DMS79 (cell line): ENCODE results near the gene DUSP9.

Source experiments
- DNase-seq: peaks from one replicate; lab custom pipeline; 2025; lab: John Stamatoyannopoulos, UW

The DUSP9 gene

DNA sequence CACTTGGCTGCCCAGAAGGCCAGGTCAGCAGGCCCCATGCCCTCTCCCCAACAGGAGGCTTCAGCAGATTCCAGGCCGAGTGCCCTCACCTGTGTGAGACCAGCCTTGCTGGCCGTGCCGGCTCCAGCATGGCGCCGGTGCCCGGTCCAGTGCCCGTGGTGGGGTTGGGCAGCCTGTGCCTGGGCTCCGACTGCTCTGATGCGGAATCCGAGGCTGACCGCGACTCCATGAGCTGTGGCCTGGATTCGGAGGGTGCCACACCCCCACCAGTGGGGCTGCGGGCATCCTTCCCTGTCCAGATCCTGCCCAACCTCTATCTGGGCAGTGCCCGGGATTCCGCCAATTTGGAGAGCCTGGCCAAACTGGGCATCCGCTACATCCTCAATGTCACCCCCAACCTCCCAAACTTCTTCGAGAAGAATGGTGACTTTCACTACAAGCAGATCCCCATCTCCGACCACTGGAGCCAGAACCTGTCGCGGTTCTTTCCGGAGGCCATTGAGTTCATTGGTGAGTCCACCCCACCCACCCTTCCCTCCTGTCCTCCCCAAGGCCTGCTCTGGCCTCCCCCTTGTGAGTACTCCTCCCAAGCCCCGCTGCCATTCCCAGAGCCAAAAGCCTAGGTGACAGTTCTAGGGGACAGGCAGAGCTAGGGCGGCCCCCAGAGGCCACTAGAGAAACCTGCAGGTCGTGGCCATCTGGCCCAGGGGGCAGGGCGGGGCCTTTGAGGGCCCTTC, 2.3 kb downstream of the DUSP9 start:
- DNase-seq = no peak

DNA sequence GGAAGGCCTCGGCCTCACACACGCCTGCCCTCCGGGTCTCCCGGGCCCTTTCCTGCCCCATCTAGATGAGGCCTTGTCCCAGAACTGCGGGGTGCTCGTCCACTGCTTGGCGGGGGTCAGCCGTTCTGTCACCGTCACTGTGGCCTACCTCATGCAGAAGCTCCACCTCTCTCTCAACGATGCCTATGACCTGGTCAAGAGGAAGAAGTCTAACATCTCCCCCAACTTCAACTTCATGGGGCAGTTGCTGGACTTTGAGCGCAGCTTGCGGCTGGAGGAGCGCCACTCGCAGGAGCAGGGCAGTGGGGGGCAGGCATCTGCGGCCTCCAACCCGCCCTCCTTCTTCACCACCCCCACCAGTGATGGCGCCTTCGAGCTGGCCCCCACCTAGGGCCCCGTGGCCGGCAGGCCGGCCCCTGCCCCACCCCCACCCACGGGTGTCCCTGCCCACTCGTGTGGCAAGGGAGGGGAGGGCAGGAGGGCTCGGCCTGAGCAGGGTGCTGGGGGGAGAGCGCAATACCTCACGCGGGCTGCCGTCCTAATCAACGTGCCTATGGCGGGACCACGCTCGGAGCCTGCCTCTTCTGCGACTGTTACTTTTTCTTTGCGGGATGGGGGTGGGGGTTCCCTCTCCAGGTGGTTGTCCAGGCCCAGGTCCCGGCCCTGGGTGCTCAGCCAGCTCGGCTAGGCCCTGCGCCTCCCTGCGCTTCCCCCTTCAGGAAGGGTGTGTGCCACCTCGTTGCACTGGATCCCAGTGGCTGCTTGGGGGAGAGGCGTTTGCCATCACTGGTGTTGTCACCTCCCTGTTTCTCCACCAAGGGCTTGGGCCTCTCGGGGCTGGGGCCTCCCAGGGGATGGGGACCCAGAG, 3.1 kb downstream of the DUSP9 start:
- no peak for DNase-seq

DNA sequence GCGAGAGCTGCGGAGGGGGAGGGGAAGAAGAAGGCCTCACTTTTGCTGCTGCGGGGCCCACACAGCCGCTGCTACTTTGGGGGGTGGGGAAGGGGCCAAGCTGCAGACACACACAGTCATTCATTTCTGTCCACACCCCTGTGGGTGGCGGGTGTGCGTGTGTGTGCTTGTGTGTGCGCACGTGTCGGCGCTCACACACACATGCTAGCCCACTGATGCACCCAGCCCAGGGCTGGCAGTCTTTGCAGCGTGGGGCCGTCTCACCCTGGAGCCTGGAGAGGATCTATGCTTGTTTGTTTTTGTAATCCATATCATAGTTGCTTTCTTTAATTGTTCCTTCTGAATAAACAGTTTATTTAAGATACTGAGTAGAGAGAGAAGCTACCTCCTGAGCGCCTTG, 4.0 kb downstream of the DUSP9 start:
- DNase-seq = no peak

DNA sequence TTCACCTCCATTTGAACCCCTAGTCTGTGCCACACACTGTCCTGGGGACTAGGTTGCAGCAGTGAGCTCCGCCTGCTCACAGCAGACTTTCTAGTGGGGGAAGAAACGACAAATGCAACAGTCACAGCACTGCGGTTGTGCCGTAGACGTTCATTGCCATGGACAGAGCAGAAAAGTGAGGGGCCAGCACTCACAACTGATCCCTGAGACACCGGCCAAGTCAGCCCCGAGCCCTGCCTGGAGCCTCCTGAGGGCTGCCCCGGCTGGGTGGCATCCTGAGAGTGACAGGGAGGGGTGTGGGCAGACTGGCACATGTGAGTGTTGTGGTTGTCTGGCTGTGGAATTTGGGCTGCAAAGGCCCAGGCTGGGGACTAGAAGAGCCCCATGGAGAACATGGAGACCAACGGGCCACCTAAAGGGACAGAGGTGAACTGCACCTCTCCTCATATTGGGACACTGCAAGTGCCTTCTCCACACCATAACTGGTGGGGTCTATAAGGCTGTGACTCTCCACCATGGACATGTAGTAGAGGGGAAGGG, 4.6 kb downstream of the DUSP9 start:
- no peak for DNase-seq

DNA sequence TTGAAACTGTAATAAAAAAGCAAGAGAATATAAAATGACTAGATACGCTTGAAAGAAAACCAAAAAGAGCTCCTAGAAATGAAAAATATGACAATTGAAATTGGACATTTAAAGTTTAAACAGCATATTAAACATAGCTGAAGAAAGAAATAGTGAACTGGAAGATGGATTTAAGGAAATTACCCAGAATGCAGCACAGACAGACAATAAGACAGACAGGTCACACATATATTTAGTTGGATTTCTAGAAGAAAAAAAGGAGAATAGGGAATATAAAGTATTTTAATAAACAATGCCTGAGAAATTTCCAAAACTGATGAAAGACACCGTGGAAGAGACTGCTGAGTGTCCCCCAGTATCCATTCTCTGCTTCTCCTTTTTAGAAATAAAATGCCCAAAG, 6.6 kb downstream of the DUSP9 start:
- DNase-seq = no peak

DNA sequence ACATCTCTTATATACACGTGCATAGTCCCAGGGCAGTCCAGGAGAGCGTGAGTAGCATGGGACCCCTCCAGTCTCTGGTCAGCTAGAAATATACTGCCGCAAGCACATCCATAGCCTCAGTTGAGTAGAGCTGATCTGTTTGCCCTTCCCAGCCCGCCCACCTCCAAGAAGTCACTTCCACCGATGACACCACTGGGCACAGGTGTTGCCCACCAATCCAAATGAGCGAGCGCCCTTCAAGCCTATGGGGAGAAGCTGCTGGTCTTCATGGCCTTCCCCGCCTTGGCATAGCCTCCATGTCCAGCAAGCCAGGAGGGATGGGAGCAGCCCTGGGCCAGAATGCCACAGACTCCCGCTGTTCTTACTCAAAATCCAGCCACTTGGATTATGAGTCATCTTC, 10.2 kb downstream of the DUSP9 start:
- no peak for DNase-seq

DNA sequence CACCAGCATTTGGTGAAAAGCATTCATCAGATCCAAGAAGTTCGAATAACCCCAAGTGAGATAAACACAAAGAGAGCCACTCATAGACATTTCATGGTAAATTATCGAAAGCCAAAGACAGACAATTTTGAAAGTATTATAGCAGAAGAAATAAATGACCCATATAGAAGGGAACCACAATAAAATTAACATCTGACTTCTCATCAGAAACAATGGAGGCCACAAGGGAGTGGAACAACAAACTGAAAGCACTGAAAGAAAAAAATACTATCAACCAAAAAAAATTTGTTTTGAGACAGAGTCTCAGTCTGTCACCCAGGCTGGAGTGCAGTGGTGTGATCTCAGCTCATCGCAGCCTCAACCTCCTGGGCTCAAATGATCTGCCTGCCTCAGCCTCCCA, 12.3 kb downstream of the DUSP9 start:
- no peak for DNase-seq

DNA sequence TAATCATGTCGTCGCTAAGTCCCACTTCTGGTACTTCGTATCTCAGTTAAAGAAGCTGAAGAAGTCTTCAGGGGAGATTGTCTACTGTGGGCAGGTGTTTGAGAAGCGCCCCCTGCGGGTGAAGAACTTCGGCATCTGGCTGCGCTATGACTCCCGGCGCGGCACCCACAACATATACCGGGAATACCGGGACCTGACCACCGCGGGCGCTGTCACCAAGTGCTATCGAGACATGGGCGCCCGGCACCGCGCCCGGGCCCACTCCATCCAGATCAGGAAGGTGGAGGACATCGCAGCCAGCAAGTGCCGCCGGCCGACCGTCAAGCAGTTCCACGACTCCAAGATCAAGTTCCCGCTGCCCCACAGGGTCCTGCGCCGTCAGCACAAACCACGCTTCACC, 15.3 kb downstream of the DUSP9 start:
- DNase-seq = no peak

DNA sequence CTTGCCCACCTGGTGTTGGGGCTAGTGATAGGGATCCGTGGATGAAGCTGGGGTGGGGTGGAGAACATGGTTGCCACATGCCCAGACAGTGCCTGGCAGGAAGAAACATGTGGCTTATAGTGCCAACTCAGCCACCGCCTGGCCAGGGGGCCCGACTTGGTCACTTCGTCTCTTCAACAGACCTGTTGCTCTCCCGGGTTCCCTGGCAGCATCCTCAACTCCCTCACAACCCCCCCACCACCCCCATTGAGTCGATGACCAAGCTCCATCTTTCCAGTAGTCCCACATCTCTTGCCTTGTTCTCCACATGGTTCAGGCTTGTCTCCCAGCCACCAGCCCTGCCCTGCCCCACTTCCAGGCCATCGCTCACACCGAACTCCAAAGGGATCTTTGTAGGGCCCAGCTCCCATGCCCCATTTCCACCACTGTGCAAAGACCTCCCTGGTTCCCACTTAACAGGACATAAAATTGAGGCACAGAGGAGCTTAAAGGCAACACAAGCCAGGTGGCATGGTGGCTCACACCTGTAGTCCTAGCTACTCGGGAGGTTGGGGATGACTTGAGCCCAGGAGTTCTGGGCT, 18.8 kb downstream of the DUSP9 start:
- DNase-seq = no peak

DNA sequence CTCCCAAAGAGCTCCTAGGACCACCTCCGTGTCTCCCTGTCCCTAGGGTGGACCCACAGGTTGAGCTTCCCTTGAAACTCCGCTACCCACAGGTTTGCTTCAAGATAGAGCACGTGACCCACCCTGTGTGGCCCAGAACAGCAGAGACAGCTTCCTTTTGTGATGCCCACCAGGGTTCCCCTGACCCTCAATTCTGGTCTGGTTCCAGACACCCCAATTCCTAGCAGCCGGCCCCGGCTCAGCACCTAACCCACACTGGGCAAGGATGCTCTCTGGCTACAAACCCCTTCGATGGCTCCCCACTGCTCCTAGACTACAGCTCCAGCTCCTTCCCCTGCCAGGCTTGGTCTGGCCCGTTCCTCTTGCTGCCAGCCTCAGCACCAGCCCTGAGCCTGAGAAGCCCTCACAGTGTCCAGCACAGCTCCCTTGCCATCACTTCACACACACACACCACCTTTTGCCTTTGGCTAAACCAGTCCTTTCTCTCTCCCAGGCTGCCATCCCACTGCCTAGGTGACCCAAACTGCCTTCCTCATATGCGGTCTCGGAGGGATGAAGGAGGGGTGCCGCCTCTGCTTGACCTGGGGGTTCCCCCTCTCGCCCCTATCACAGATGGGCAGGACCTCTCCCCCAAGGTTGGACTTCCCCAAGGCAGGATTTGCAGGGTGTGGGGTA, 20.4 kb downstream of the DUSP9 start:
- no peak for DNase-seq

DNA sequence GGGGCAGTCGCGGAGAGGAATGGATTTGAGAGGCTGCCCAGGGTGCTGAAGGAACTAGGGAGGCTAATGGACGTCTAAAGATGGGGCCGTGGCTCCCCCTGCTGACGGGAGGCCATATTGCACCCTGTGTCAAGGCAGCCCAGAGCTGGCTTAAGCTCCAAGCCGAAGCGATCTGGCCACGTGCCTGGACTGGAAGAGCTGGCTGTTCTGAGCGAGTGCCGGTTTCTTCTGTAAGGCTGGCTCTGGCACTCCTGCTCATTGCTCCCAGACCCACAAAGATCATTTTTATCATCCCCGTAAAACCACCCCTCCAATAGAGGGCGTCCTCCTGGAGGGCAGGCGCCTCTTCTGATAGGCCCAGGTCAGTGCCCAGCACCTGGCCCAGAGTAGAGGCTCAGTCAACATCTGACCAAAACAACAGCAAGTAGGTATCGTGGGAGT, 21.0 kb downstream of the DUSP9 start:
- DNase-seq = peak; percentile 49

DNA sequence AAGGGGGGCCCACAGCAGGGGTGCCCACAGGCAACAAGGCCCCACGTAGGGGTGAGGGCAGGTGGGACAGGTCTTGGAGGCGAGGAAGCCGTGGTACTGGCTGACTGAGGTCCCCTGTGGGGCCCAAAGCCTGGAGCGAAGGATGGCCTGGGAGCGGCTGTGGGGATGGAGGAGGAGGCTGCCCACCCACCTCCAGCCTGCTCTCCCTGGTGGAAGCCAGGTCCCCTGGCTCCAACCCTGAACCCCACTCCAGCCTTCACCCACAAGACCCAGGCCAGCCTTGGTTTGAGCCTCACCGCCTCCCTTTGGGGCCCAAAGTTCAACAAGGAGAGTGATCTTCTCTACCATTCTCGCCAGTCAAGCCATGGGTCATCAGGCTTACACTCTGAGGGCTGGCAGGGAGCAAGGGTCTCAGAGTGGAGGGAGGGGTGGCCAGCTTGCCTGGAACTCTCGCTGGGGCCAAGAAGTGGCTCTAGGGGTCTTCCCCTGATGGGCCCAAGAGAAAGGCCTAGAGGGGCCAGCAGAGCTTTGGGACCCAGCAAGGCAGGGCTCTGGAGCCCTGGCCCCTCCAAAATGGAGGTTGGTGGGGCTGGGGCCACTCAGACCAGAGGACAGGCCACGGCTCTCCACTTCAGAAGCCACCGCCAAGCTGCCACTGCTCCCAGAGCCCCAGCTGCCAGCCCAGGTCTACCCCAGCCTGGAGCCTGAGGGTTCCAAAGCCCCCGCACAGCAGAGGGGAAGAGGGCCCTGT, 21.6 kb downstream of the DUSP9 start:
- DNase-seq = no peak

DNA sequence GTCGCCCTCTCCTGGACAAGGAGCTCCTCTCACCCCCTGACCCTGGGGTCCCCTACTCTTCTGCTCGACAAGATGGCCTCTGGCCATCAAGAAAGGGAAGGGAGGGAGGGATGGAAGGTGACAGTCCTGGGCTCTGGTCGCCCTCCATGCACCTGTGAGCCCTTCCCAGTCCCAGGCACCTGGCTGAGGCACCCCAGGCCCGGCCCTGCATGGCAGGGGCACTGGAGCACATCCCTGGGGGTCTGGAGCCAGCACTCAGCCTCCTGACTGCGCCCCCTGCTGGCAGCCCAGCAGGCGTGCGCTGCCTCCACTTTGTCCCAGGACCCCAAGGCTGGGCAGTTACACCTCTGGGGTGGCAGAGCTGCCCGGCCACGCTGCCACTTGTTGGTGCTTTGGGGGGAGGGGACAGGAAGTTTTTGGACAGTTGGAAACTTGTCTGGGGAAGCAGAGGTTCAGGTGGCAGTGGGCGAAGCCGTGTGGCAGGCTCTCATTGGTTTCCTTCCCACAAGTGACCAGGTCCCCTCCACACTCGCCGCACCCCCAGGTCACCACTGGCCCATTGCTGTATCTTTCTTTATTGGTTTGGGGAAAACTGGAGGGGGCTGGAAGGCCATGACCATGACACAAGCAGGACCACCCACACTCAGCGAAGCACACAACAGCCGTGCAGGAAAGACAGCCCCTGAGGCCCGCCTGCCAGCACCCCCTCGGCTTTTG, 22.3 kb downstream of the DUSP9 start:
- no peak for DNase-seq

DNA sequence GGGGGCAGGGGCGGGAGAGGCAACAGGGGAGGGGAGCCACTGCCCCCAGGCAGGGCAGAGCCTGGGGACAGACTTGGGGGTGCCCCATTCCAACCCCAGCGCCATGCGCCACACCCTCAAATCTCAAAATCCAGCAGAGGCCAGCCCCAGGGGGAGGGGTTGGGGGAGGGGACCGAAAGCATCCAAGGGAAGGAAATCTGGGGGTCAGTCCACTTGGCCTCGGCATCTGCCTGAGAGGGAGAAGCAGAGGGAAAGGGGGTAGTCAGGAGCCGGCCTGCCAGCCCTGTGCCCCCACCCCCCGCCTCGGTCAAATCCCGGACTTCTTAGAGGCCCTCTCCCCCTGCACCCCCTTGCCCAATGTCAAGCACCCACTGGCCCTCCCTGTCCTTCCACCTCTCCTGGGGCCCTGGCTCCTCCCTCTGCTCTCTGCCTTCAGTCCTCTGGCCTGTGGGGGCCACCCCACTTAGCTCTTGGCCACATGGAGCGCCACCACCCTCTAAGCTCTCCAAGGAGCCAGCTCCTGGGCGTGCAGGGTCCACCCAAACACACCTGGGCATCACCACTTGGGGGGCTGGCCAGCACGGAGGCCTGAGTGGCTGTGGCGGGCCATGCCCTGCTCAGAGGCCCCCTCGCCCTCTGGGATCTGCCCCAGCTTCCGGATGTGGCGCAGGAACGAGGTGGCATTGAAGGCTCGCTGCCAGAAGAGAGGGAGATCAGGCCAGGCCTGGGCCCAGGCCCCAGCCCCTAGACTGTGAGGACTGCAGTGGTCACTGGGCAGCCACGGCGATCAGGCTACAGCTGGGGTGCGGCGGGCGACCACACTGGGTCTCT, 23.1 kb downstream of the DUSP9 start:
- DNase-seq = no peak

DNA sequence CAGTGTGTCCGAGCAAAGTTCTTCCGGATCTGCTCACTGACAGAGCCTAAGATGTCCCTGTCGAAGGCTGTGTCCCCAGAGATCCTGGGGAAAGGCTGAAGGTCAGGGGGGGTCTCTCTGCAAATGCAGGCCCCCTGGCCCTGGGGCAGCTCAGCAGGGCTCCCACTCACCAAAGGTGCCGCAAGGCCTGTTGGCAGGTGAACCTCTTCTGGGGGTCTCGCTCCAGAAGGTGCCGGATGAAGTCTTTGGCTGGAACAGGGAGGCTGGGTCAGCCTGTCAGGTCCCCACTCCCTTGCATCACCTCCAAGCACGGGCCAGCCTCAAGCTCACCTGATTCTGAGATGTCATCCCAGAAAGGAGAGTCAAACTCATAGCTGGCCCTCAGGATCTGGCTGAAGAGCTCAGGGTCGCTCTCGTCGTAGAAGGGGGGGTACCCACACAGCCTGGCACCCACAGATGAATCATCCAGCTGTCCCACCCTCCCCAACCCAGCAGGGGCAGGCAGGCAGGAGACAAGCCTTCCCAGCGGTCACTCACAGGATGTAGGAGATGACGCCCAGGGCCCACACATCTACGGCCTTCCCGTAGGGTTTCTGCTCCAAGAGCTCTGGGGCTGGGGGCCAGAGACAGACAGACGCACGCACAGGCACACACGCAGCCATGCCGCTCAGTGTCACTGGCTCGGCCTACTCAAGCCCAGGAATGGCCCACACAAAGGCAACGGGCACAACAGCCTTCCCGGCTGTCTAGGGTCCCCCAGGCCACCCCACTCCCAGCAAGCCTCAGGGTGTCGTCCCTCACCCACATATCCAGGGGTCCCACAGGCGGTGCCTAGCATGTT, 24.0 kb downstream of the DUSP9 start:
- no peak for DNase-seq

DNA sequence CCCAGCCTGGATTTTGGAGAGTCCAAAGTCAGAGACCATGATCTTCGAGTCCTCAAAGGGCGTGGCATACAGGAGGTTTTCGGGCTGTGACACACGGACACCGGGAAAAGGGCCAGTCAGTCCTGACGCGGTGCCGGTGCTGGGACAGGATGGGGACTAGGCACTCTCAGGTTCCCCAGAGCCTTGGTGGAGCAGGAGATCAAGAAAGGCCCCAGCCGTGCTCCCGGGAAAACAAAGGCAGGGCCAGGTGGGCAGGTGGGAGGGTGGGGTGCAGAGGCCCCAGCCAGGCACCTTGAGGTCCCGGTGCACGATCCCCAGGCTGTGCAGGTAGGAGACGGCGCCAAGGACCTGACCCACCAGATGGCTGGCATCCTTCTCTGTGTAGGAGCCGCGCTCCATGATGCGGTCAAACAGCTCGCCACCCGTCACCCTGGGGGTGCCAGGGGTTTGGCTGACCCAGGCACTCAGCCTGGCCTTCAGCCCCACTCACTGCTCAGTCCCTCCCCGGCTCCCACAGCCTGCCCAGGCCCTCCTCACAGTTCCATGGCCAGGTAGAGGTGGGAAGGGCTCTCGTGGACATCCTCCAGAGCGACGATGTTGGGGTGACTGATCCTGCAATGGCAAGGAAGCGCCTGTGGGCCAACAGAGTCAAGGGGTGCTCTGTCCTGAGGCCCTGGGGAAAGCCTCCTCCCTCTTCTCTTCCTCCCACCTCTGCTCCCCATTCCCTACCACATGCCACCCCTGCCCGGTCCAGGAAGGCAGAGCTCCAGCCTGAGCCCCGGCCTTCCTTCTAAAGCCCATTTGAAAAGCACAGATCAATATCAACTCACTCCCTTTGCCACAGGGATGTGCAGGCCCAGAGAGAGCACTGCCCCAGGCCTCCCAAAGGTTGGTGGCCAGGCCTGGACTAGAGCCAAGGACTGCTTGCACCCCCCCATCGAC, 24.9 kb downstream of the DUSP9 start:
- no peak for DNase-seq

DNA sequence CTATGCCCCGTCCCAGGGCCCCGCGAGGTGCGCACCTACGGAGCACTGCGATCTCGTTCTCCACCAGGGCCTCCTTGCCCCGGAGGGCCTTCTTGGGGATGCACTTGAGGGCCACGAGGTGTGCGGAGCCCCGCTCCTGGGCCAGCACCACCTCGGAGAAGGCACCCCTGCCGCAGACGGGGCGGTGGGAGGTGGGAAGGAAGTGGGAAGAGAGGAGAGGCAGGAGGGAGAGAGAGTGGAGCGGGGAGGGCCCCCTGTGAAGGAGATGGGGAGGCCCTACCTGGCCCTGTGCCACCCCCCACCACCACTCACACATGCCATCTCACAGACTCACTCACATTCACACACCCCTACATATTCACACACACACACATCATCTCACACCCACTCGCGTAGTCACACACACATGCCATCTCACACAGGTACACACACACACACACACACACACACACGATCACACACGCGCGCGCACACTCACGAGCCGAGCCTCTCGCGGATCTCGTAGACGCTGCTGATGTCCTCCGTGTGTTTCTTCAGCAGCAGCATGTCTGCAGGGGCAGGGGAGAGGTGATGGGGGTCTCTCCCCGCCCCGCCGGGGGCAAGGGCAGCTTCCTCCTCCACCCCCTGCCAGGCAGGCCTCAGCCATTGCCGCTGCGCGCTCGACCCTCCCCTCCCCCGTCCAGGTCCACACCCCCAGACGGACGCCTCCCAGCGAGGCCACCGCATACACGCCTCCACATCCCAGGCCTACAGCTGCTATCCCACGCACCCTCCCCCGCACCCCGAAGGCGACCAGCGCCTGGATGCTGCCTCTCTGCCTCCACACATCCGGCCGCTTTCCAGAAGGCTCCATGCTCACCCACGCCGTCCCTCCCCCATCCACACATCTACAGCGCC, 25.8 kb downstream of the DUSP9 start:
- no peak for DNase-seq
